ENCODE results near the gene ZFX. TPM values are rescaled to one million over a fixed set of nuclear protein-coding genes. Genes with fewer than 3 reads are reported as not detected.

Gene ZFX
- total RNA-seq (10 to 100 TPM; 19.0 to 40.3 (median 26.4) TPM), polyA plus RNA-seq (1 to 10 TPM; 4.4 to 8.8 TPM)

GRCh38 chrX:24149351-24150050, at the start of gene ZFX:
Gene ZFX, plus strand, starts transcription at chrX:24149729. Its CDS starts 23,014 bp downstream, at chrX:24172743.
- Histone ChIP-seq H3K27ac (peak within 1 kb of the TSS; percentile 98 to 99 (median 98)), H3K4me1 (peaks cover 18 to 62% (median 55%) of the 10 kb centered on the region in 3 donors), H3K36me3 (no peaks in the 10 kb centered on the region), H3K4me3 (peak within 1 kb of the TSS; percentile 60 to 80 (median 66)), H3K9me3 (no peaks in the 10 kb centered on the region), H3K27me3 (no peaks in the 10 kb centered on the region)
- peak; percentile 51 to 67 (median 58) for ATAC-seq
- intact Hi-C loops (cut with DNase I) = loop anchor here in 1 of 3 donors (2.0 kb wide), 1 partner anchor 31 kb away; no protein-coding TSS in a partner anchor
- WGBS, 2 donors = 0% methylated on average over 64 to 92 of the region's 104 CpGs
- TF ChIP-seq, protein P1, sequence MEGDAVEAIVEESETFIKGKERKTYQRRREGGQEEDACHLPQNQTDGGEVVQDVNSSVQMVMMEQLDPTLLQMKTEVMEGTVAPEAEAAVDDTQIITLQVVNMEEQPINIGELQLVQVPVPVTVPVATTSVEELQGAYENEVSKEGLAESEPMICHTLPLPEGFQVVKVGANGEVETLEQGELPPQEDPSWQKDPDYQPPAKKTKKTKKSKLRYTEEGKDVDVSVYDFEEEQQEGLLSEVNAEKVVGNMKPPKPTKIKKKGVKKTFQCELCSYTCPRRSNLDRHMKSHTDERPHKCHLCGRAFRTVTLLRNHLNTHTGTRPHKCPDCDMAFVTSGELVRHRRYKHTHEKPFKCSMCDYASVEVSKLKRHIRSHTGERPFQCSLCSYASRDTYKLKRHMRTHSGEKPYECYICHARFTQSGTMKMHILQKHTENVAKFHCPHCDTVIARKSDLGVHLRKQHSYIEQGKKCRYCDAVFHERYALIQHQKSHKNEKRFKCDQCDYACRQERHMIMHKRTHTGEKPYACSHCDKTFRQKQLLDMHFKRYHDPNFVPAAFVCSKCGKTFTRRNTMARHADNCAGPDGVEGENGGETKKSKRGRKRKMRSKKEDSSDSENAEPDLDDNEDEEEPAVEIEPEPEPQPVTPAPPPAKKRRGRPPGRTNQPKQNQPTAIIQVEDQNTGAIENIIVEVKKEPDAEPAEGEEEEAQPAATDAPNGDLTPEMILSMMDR (IDR thresholded peaks at IDR 0.05) = no peak
- FAIRE-seq = no peak
- DNase-seq = peak; percentile 69 to 89 (median 82)

- intact Hi-C loops (cut with DNase I) = no loop called here
- no peak for DNase-seq
- Histone ChIP-seq H3K9me3 (no peaks in the 10 kb centered on the region), H3K27me3 (no peaks in the 10 kb centered on the region), H3K4me3 (no peak overlapping the region), H3K27ac (no peak overlapping the region), H3K36me3 (no peaks in the 10 kb centered on the region), H3K4me1 (no peaks in the 10 kb centered on the region)
- FAIRE-seq = no peak
- no peak for ATAC-seq
- 86% methylated on average over 2 of the region's 2 CpGs for WGBS, 2 donors
- TF ChIP-seq, protein P1 (IDR thresholded peaks at IDR 0.05) = no peak
These were observed 48.8 kb upstream of the ZFX start for GRCh38 chrX:24100713-24101112.

DNA sequence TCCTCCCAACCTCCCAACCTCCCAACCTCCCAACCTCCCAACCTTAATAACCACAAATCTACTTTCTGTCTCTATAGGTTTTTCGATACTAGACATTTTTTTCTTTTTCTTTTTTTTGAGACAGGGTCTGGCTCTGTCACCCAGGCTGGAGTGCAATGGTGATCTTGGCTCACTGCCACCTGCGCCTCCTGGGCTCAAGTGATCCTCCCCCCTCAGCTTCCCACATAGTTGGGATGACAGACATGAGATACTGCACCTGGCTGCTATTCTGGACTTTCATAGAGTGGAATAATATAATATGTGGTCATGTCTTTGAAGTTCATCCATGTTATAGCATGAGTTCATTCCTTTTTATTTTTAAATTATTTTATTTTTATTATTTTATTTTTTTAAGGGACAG, 39.5 kb upstream of the ZFX start:
- WGBS, 2 donors = 35 to 47% methylated on average over 2 of the region's 2 CpGs
- Histone ChIP-seq H3K27me3 (no peaks in the 10 kb centered on the region), H3K27ac (no peak overlapping the region), H3K4me3 (no peak overlapping the region), H3K9me3 (no peaks in the 10 kb centered on the region), H3K4me1 (no peaks in the 10 kb centered on the region), H3K36me3 (no peaks in the 10 kb centered on the region)
- TF ChIP-seq, protein P1 (IDR thresholded peaks at IDR 0.05) = no peak
- DNase-seq (no peak), FAIRE-seq (no peak), ATAC-seq (no peak)
- intact Hi-C loops (cut with DNase I) = no loop called here

GRCh38 chrX:24113181-24113580, 36.3 kb upstream of the ZFX start:
- FAIRE-seq = no peak
- H3K9me3 ChIP-seq = no peaks in the 10 kb centered on the region
- no peak for DNase-seq
- intact Hi-C loops (cut with DNase I) = no loop called here
- TF ChIP-seq, protein P1 (IDR thresholded peaks at IDR 0.05) = no peak
- no peaks in the 10 kb centered on the region for H3K27me3 ChIP-seq
- ATAC-seq = no peak
- WGBS, 2 donors = 92 to 95% methylated on average over 2 of the region's 2 CpGs
- no peak overlapping the region for H3K27ac ChIP-seq
- H3K4me1 ChIP-seq = no peaks in the 10 kb centered on the region
- H3K36me3 ChIP-seq = no peaks in the 10 kb centered on the region
- no peak overlapping the region for H3K4me3 ChIP-seq

DNA sequence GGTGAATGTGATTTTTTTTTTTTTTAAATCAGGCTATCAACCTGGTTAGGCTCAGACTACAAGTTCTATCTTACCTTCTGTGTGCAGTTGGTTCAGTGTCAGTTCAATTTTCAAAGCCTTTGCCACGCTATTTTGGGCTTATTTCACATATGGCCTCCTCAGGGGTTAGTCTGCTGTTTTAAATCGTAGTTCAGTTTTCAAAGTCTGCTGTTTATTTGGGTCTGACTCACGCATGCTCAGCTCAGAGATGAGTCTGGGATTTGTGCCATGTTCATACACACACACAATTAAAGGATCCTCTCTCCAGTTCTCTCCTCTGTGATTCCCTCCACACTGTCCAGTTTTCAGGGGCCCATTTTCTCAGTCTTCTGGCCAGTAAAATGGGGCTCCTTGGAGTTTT, 32.3 kb upstream of the ZFX start:
- H3K4me1 ChIP-seq = no peaks in the 10 kb centered on the region
- no peaks in the 10 kb centered on the region for H3K27me3 ChIP-seq
- 18 to 37% methylated on average over 3 of the region's 3 CpGs for WGBS, 2 donors
- no peak overlapping the region for H3K27ac ChIP-seq
- H3K4me3 ChIP-seq = no peak overlapping the region
- no peak for FAIRE-seq
- H3K9me3 ChIP-seq = no peaks in the 10 kb centered on the region
- no peaks in the 10 kb centered on the region for H3K36me3 ChIP-seq
- TF ChIP-seq, protein P1 (IDR thresholded peaks at IDR 0.05) = no peak
- DNase-seq = peak in 1 of 6 donors; percentile 16
- intact Hi-C loops (cut with DNase I) = no loop called here
- ATAC-seq = peak in 3 of 4 donors; percentile 59 to 72 (median 61)

All from pancreas (tissue), 10 donors.